GM13977 (cell line): ENCODE data around the gene TMEM219.
"Not testable (repeated sequence)": the region's sequence is repeated elsewhere in the genome, so short reads cannot be mapped to it uniquely, and the experiment has no call there.

ENCODE experiments used
- DNase-seq: peaks from one replicate; pipeline ENCODE4 v3.0.0; 2012; ENCODE audit warnings: low spot score
- in situ Hi-C: fragments of 300-500 bp; cut with MboI; formaldehyde crosslinking; loops from one replicate; pipeline ENCODE4 v1.12.0; 2022; ENCODE audit warnings: low sequenced_read_pairs, low pct_unique_long_range_greater_than_20kb, mixed read lengths, inconsistent platforms; ENCODE audit not compliant: unreplicated experiment
- TF ChIP-seq, protein P1 (sequence below): IDR thresholded peaks from 2 replicates; pipeline ENCODE4 v1.5.1; 2012; ENCODE audit warnings: mild to moderate bottlenecking, control low read depth; ENCODE audit not compliant: insufficient read depth; ENCODE audit errors: extremely low read depth, missing control alignments

The TMEM219 gene

DNA sequence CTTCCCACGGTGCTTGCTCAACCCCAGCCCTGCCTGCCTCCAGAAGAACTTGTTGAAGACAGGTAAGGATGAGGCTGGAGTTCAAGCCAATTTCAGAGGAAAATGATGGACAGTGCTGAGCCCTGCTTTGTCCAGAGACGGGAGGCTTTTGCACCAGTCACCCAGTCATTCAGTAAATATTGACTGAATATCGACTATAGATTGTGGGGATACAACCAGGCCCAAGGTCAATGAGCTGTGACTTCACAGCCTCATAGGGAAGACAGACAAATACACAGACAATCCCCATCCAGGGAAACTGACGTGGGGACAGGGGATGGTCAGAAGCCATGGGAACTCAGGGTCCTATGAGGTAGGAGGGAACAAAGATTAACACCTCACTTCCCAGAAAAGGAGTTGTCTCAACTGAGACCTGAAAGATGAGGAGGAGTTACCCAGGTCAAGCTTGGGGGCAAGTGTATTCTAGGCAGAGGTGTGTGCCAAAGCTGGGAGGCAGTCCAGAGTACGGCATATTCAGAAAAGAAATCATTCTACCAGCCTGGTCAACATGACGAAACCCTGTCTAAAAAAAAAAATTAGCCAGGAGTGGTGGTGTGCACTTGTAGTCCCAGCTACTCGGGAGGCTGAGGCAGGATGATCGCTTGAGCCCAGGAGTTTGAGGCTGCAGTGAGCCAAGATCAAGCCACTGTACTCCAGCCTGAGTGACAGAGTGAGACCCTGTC, 54.8 kb downstream of the TMEM219 start:
- no peak for DNase-seq
- in situ Hi-C loops, result no loop called here
- TF ChIP-seq, protein P1, sequence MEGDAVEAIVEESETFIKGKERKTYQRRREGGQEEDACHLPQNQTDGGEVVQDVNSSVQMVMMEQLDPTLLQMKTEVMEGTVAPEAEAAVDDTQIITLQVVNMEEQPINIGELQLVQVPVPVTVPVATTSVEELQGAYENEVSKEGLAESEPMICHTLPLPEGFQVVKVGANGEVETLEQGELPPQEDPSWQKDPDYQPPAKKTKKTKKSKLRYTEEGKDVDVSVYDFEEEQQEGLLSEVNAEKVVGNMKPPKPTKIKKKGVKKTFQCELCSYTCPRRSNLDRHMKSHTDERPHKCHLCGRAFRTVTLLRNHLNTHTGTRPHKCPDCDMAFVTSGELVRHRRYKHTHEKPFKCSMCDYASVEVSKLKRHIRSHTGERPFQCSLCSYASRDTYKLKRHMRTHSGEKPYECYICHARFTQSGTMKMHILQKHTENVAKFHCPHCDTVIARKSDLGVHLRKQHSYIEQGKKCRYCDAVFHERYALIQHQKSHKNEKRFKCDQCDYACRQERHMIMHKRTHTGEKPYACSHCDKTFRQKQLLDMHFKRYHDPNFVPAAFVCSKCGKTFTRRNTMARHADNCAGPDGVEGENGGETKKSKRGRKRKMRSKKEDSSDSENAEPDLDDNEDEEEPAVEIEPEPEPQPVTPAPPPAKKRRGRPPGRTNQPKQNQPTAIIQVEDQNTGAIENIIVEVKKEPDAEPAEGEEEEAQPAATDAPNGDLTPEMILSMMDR, result no peak

DNA sequence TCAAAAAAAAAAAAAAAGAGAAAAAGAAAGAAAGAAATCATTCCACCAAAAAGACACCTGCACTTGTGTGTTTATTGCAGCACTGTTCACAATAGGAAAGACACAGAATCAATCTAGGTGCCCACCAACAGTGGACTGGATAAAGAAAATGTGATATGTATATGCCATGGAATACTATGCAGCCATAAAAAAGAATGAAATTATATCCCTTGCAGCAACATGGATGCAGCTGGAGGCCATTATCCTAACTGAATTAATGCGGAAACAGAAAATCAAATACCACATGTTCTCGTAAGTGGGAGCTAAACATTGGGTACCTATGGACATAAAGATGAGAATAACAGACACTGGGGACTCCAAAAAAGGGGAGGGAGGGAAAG, 55.4 kb downstream of the TMEM219 start:
- TF ChIP-seq, protein P1, result no peak
- DNase-seq, result no peak
- in situ Hi-C loops, result no loop called here

DNA sequence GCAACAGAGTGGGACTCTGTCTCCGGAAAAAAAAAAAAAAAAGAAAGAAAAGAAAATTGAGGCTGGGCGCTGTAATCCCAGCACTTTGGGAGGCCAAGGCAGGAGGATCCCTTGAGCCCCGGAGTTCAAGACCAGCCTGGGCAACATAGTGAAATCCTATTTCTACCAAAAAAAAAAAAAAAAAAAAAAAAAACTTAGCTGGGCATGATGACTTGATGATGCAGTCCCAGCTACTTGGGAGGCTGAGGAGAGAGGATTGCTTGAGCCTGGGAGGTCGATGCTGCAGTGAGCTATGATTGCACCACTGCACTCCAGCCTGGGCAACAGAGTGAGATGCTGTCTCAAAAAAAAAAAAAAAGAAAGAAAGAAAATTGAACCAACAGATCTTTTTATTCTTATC, 56.1 kb downstream of the TMEM219 start:
- DNase-seq, in situ Hi-C loops: not testable (repeated sequence)

DNA sequence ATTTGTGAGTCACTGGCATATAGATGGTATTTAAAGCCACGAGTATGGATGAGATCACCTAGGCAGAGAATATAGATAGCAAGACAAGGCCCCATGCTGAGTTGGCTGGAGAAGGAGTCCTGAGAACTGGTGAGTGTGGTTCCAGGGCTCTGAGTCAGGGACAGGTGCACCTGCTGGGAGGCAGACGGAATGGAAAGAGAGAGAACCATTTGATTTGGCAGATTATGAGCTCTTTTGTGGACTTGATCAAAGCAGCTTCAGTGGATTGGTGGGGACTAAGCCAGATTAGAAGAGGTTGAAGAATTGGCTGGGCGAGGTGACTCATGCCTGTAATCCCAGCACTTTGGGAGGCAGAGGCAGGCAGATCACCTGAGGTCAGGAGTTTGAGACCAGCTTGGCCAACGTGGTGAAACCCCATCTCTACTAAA, 56.9 kb downstream of the TMEM219 start:
- TF ChIP-seq, protein P1, result no peak
- in situ Hi-C loops, result no loop called here
- DNase-seq, result no peak
